ENCODE measurements around the gene TBC1D22B. TPM values are rescaled to one million over a fixed set of nuclear protein-coding genes. Genes with fewer than 3 reads are reported as not detected.
"Not testable (repeated sequence)": the region's sequence is repeated elsewhere in the genome, so short reads cannot be mapped to it uniquely, and the experiment has no call there.

The TBC1D22B gene
- polyA plus RNA-seq, 1 experiment, result 9.8 TPM

DNA sequence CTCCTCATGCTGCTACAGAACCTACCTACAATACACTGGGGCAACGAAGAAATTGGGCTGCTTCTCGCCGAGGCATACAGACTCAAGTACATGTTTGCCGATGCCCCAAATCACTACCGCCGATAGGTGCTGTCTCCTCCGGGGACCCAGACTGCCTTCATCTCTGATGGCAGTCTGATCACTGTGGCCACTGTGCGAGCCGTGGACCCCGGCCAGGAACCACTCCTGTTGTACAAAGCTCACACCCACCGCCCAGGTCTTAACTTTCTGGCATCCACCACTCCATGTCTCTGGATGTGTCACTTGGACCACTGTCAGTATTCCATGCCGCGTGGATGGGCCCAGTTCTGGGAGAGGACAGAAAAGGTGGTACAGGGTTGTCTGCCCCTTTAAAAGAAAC, 73.5 kb downstream of the TBC1D22B start:
- Histone ChIP-seq H3K27ac (ENCODE audit: low read depth, low read length) (no peak overlapping the region), H3K4me3 (ENCODE audit: low read depth, low read length) (no peak overlapping the region), H3K27me3 (ENCODE audit: control insufficient read depth, insufficient read depth, low read length) (no peaks in the 10 kb centered on the region), H3K9me3 (ENCODE audit: control insufficient read depth, insufficient read depth, low read length) (no peaks in the 10 kb centered on the region)
- TF ChIP-seq, protein P1, sequence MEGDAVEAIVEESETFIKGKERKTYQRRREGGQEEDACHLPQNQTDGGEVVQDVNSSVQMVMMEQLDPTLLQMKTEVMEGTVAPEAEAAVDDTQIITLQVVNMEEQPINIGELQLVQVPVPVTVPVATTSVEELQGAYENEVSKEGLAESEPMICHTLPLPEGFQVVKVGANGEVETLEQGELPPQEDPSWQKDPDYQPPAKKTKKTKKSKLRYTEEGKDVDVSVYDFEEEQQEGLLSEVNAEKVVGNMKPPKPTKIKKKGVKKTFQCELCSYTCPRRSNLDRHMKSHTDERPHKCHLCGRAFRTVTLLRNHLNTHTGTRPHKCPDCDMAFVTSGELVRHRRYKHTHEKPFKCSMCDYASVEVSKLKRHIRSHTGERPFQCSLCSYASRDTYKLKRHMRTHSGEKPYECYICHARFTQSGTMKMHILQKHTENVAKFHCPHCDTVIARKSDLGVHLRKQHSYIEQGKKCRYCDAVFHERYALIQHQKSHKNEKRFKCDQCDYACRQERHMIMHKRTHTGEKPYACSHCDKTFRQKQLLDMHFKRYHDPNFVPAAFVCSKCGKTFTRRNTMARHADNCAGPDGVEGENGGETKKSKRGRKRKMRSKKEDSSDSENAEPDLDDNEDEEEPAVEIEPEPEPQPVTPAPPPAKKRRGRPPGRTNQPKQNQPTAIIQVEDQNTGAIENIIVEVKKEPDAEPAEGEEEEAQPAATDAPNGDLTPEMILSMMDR (IDR thresholded peaks at IDR 0.05; ENCODE audit: low read depth, low read length), result no peak
- DNase-seq (ENCODE audit: low read depth, low spot score), result no peak
- ChIA-PET POLR2A (no interaction called here), CTCF (no interaction called here)

GRCh38 chr6:37332894-37333293, 75.3 kb downstream of the TBC1D22B start:
- CTCF ChIA-PET, result no interaction called here
- Histone ChIP-seq H3K27ac (ENCODE audit: low read depth, low read length) (no peak overlapping the region), H3K27me3 (ENCODE audit: control insufficient read depth, insufficient read depth, low read length) (no peaks in the 10 kb centered on the region), H3K9me3 (ENCODE audit: control insufficient read depth, insufficient read depth, low read length) (no peaks in the 10 kb centered on the region), H3K4me3 (ENCODE audit: low read depth, low read length) (no peak overlapping the region)
- POLR2A ChIA-PET, result no interaction called here
- DNase-seq (ENCODE audit: low read depth, low spot score), result no peak
- TF ChIP-seq, protein P1 (IDR thresholded peaks at IDR 0.05; ENCODE audit: low read depth, low read length), result no peak

GRCh38 chr6:37334047-37334446, 76.5 kb downstream of the TBC1D22B start:
- Histone ChIP-seq H3K9me3 (ENCODE audit: control insufficient read depth, insufficient read depth, low read length) (no peaks in the 10 kb centered on the region), H3K27ac (ENCODE audit: low read depth, low read length) (no peak overlapping the region), H3K27me3 (ENCODE audit: control insufficient read depth, insufficient read depth, low read length) (no peaks in the 10 kb centered on the region), H3K4me3 (ENCODE audit: low read depth, low read length) (no peak overlapping the region)
- ChIA-PET POLR2A (no interaction called here), CTCF (interaction anchor here (0.8 kb wide), 1 partner anchor 8 kb away, joined by 3 read pairs; no protein-coding TSS in a partner anchor)
- no peak for DNase-seq (ENCODE audit: low read depth, low spot score)
- TF ChIP-seq, protein P1 (IDR thresholded peaks at IDR 0.05; ENCODE audit: low read depth, low read length), result no peak

GRCh38 chr6:37338317-37338716, 80.7 kb downstream of the TBC1D22B start:
- H3K4me3 ChIP-seq (ENCODE audit: low read depth, low read length); DNase-seq (ENCODE audit: low read depth, low spot score); CTCF ChIA-PET; H3K9me3 ChIP-seq (ENCODE audit: control insufficient read depth, insufficient read depth, low read length); H3K27ac ChIP-seq (ENCODE audit: low read depth, low read length); H3K27me3 ChIP-seq (ENCODE audit: control insufficient read depth, insufficient read depth, low read length); POLR2A ChIA-PET: not testable (repeated sequence)

- CTCF ChIA-PET, result interaction anchor here (1.6 kb wide), 1 partner anchor 13 kb away, joined by 9 read pairs; no protein-coding TSS in a partner anchor
- Histone ChIP-seq H3K9me3 (ENCODE audit: control insufficient read depth, insufficient read depth, low read length) (no peaks in the 10 kb centered on the region), H3K27me3 (ENCODE audit: control insufficient read depth, insufficient read depth, low read length) (no peaks in the 10 kb centered on the region), H3K27ac (ENCODE audit: low read depth, low read length) (no peak overlapping the region), H3K4me3 (ENCODE audit: low read depth, low read length) (no peak overlapping the region)
- TF ChIP-seq, protein P1 (IDR thresholded peaks at IDR 0.05; ENCODE audit: low read depth, low read length), result no peak
- POLR2A ChIA-PET, result no interaction called here
- DNase-seq (ENCODE audit: low read depth, low spot score), result no peak
These were observed 81.2 kb downstream of the TBC1D22B start for GRCh38 chr6:37338745-37339255.
